Muscle layer of colon (tissue), 2 donors: ENCODE measurements around the gene BLTP3B.

Source experiments
- H3K27ac ChIP-seq: one replicate; pipeline ENCODE4 v1.7.0; 2013; ENCODE audit warnings: low read depth, mild to moderate bottlenecking, low read length, moderate library complexity
- H3K27me3 ChIP-seq, 2 donors: one replicate each; pipeline ENCODE4 v1.7.0; 2013; ENCODE audit warnings: low read length in 2 of 2, mild to moderate bottlenecking in 2 of 2; ENCODE audit not compliant: insufficient read depth in 2 of 2, control insufficient read depth in 1 of 2
- H3K36me3 ChIP-seq: one replicate; pipeline ENCODE4 v1.7.0; 2013; ENCODE audit warnings: mild to moderate bottlenecking, low read length; ENCODE audit not compliant: insufficient read depth
- H3K4me1 ChIP-seq: one replicate; pipeline ENCODE4 v1.7.0; 2013; ENCODE audit warnings: mild to moderate bottlenecking, low read length; ENCODE audit not compliant: insufficient read depth
- H3K4me3 ChIP-seq, 2 donors: one replicate each; pipeline ENCODE4 v1.7.0; 2013; ENCODE audit warnings: low read length in 2 of 2, low read depth in 1 of 2, mild to moderate bottlenecking in 1 of 2, moderate library complexity in 1 of 2
- H3K9ac ChIP-seq: one replicate; pipeline ENCODE4 v1.7.0; 2013; ENCODE audit warnings: low read length
- H3K9me3 ChIP-seq: one replicate; pipeline ENCODE4 v1.7.0; 2013; ENCODE audit warnings: mild to moderate bottlenecking, low read length
- donor health status: abdominal sarcoma.
- donor health status: Adenocarcinoma of cecum.

The BLTP3B gene

DNA sequence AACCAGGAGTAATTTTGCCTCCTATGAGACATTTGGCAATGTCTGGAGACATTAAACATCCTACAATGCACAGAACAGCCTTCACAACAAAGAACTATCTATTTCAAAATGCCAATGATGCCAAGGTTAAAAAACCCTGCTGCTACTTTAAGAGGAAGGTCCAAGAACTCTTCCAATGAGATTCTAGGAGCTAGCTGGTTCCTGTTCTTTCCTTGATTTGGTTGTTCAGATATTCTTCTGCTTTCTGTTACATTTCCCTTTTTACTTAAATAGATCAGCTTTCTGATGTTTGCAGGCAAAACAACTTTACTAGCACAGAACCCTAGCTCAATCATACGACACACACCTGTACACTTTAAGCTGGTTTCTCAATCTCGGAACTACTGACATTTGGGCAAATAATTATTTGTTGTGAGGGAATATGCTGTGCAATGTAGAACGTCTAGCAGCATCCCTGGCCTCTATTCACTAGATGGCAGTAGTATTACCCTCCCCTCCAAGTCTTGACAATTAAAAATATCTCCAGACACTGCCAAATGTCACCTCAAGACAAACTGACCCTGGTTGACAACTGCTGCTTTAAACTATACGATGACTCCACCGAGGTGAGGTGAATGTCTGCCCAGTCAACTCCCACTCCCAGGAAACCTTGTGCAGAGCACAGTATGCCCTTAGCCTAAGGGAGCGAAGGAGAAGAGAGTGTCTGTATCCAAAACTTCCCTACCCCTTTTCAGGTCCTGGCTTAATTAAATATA lies 4.4 kb downstream of the BLTP3B start:
- H3K27me3 ChIP-seq, result no peaks in the 10 kb centered on the region
- no peak overlapping the region for H3K4me3 ChIP-seq
- no peak overlapping the region for H3K9ac ChIP-seq
- H3K4me1 ChIP-seq, result peaks cover 27% of the 10 kb centered on the region
- H3K36me3 ChIP-seq, result no peaks in the 10 kb centered on the region
- H3K9me3 ChIP-seq, result no peaks in the 10 kb centered on the region
- H3K27ac ChIP-seq, result no peak overlapping the region

DNA sequence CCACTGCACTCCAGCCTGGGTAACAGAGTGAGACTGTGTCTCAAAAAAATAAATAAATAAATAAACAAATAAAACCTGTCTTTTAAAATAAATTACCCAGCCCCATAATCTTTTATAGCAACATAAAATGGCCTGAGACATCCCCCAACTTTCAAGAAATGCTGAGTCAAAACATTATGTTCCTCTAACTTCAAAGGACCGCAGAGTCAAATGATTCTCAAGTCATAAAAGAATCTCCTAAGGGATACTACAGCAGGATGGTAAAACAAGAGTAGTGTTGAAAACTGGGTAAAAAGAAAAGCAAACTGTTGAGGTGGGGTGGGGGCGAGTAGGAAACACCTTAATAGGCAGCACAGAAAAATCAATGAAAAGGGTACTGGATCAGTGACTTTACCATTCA lies 9.5 kb downstream of the BLTP3B start:
- Histone ChIP-seq H3K4me1 (peaks cover 25% of the 10 kb centered on the region), H3K27ac (no peak overlapping the region), H3K27me3 (no peaks in the 10 kb centered on the region), H3K4me3 (no peak overlapping the region), H3K36me3 (no peaks in the 10 kb centered on the region), H3K9me3 (no peaks in the 10 kb centered on the region), H3K9ac (no peak overlapping the region)

DNA sequence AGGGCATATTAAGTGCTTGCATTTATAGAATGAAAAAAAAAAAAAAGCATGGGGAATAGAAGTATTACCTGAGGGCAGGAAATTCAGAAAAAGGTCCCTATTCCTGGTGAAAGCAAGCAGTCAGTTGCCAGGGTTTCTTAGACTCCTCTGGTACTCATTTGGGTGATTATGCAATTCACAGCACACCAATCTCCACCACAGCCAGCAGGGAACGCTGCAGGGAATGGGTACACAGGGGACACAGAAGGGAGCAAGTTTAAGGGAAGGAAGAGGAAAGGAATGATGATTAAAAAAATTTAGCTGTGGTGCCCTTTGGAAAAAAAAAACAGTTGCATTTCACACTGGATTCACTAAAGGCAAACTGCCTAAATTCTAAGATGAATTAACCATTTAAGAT lies 14.2 kb downstream of the BLTP3B start:
- H3K4me1 ChIP-seq, result peaks cover 18% of the 10 kb centered on the region

DNA sequence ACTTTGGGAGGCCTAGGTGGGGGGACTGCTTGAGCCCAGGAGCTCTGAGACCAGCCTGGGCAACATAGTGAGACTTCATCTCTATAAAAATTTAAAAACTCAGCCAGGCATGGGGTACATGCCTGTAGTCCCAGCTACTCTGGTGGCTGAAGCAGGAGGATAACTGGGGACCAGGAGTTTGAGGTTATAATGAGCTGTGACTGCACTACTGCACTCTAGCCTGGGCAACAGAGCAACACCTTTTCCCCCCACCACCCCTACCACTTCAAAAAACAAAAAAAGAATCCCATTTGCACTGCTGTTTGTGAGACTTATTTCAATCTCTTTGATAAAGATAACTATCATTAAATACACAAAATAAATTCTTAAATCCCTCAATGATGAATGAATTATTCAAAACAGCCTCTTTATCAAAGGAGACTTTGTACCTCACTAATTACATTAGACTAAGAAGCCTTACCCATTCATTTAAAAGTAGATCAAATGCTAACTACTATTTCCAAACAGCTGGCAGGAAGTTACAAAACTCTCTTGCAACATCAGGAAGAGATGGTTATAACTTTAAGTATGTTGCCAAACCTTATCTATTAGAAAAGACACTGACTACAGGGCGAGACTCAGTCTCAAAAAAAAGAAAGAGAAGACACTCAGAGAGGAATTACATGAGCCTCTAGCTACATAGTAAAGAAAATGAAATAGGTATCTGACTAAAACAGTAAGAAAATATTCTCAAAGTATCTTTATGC lies 14.7 kb downstream of the BLTP3B start:
- Histone ChIP-seq H3K27ac (no peak overlapping the region), H3K4me3 (no peak overlapping the region), H3K9ac (no peak overlapping the region), H3K4me1 (peaks cover 20% of the 10 kb centered on the region), H3K9me3 (no peaks in the 10 kb centered on the region), H3K27me3 (no peaks in the 10 kb centered on the region), H3K36me3 (no peaks in the 10 kb centered on the region)

More for the DNA sequence above, 14.2 kb downstream of the BLTP3B start:
- no peak overlapping the region for H3K9ac ChIP-seq
- no peaks in the 10 kb centered on the region for H3K9me3 ChIP-seq
- no peaks in the 10 kb centered on the region for H3K36me3 ChIP-seq
- H3K27ac ChIP-seq, result no peak overlapping the region
- no peaks in the 10 kb centered on the region for H3K27me3 ChIP-seq
- H3K4me3 ChIP-seq, result no peak overlapping the region

DNA sequence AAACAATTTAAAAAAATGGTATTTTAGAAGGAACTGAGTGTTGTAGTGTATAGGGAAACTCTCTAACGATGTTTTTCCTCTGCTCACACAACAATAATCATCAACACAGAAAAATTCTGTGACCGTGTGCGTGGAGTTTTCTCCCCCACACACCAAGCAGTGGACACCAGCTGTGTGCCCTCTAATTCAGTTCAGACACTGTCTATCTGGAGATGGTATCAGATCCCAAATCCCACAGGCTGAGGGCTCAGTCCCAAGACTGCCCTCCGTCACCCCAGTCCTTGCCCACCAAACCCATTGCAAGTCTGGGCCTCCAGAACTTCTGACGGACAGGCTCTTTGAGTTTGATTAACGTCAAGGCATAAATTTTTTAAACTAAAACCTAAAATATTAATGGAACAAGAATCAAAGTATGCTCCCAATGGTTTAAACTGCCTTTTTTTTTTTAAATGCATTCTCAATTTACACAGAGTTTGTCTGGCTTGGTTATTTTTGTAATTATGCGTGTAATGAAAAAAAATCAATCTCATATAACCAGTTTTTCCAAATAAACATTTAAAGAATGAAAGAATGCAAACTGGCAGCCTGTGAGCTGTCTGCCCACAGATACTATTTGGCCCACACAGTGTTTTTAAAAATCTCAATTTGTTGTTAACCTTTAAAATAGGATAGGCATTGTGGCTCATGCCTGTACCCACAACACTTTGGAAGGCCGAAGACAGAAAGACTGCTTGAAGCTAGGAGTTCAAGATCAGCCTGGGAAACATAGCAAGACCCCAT lies 19.2 kb downstream of the BLTP3B start:
- H3K4me3 ChIP-seq, result no peak overlapping the region
- peaks cover 15% of the 10 kb centered on the region for H3K4me1 ChIP-seq
- no peaks in the 10 kb centered on the region for H3K9me3 ChIP-seq
- no peak overlapping the region for H3K9ac ChIP-seq
- H3K27me3 ChIP-seq, result no peaks in the 10 kb centered on the region
- H3K27ac ChIP-seq, result no peak overlapping the region
- no peaks in the 10 kb centered on the region for H3K36me3 ChIP-seq

DNA sequence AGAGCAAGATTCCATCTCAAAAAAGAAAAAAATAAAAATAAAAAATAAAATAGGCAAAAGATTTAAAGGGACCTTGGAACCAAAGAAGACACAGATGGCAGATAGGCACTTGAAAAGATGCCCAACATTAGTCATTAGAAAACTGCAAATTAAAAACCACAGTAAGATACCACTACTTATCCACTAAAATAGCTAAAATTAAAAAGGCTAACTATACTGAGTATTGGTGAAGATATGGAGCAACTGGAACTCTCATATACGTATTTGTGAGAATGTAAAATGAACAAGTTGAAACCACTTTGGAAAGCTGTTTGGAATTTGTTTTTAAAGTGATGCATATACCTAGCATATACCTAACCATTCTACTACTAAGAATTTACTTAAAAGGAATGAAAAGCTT lies 22.3 kb downstream of the BLTP3B start:
- Histone ChIP-seq H3K4me3 (no peak overlapping the region), H3K36me3 (no peaks in the 10 kb centered on the region), H3K4me1 (peaks cover 9% of the 10 kb centered on the region), H3K9me3 (no peaks in the 10 kb centered on the region), H3K27me3 (no peaks in the 10 kb centered on the region), H3K9ac (no peak overlapping the region), H3K27ac (no peak overlapping the region)

DNA sequence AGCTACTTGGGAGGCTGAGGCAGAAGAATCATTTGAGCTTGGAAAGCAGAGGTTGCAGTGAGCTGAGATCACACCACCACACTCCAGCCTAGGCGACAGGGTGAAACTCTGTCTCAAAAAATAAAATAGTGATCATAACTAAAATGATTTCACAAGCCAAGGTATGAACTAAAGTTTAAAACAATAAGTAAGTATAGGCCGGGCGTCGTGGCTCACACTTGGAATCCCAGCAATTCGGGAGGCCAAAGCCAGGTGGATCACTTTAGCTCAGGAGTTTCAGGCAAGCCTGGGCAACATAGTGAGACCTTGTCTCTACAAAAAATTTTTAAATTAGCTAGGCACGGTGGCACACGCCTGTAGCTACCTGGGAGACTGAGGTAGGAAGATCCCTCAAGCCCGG lies 27.4 kb downstream of the BLTP3B start:
- Histone ChIP-seq H3K4me1 (no peaks in the 10 kb centered on the region), H3K36me3 (no peaks in the 10 kb centered on the region), H3K9me3 (no peaks in the 10 kb centered on the region), H3K9ac (no peak overlapping the region), H3K27ac (no peak overlapping the region), H3K27me3 (no peaks in the 10 kb centered on the region), H3K4me3 (no peak overlapping the region)

DNA sequence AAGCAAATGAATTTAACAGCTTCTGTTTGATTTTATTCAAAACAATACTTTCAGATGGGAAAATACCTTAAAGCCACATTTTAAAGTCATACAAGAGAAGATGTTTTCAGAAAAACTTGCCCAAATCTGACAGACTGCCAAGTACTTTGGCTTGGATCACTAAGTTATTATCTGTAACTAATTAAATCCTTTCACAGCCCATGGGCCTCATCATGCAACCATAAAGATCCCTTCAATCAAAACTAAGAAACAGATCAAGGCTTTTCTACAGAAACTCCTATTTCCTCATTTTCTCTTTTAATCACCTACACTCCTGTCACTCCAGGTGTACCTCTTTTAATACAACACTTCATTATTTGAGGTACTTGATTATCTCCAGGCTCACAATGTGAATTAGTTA lies 28.1 kb downstream of the BLTP3B start:
- Histone ChIP-seq H3K27ac (no peak overlapping the region), H3K4me1 (no peaks in the 10 kb centered on the region), H3K27me3 (no peaks in the 10 kb centered on the region), H3K9ac (no peak overlapping the region), H3K9me3 (no peaks in the 10 kb centered on the region), H3K4me3 (no peak overlapping the region), H3K36me3 (no peaks in the 10 kb centered on the region)

DNA sequence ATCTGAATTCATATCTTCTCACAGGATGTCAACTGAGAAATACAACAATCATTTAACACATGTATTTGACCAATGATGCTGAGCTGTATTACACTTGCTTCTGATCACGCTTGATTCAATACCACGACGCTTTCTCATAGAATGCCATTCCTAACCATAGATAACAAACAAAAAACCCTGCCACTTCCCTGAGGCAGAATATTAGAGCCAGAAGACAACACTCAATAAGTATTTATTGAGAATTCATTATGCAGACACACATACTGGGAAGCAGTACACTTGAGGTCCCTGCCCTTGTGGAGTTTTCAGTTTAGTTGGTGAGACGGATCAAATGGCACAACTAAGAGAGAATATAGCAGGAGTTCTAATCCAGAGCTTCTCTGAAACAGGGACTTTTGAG lies 32.4 kb downstream of the BLTP3B start:
- no peak overlapping the region for H3K27ac ChIP-seq
- H3K36me3 ChIP-seq, result no peaks in the 10 kb centered on the region
- H3K4me3 ChIP-seq, result no peak overlapping the region
- no peak overlapping the region for H3K9ac ChIP-seq
- no peaks in the 10 kb centered on the region for H3K27me3 ChIP-seq
- no peaks in the 10 kb centered on the region for H3K9me3 ChIP-seq
- H3K4me1 ChIP-seq, result no peaks in the 10 kb centered on the region

DNA sequence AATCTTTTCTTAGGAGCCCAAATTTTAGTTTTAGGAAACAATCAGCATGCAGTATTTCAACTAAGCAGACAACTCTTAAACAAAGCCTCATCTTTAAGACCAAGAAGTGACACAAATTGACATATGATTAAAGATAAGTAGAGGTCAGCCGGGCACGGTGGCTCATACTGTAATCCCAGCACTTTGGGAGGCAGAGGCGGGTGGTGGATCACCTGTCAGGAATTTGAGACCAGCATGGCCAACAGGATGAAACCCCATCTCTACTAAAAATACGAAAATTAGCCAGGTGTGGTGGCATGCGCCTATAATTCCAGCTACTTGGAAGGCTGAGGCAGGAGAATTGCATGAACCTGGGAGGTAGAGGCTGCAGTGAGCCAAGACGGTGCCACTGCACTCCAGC lies 35.8 kb downstream of the BLTP3B start:
- Histone ChIP-seq H3K4me3 (no peak overlapping the region), H3K9me3 (no peaks in the 10 kb centered on the region), H3K36me3 (peaks cover 7% of the 10 kb centered on the region), H3K27me3 (no peaks in the 10 kb centered on the region), H3K4me1 (no peaks in the 10 kb centered on the region), H3K9ac (no peak overlapping the region), H3K27ac (no peak overlapping the region)

DNA sequence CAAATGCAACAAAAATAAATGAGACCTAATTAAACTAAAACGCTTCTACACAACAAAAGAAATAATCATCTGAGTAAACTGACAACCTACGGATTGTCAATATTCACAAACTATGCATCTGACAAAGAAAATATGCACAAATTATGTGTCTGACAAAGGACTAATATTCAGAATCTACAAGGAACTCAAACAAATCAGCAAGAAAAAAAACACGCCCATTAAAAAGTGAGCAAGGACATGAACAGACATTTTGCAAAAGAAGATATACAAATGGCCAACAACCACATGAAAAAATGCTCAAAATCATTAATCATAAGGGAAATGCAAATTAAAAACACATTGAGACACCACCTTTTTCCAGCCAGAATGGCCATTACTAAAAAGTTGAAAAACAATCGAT lies 37.0 kb downstream of the BLTP3B start:
- Histone ChIP-seq H3K4me1 (no peaks in the 10 kb centered on the region), H3K27me3 (no peaks in the 10 kb centered on the region), H3K9me3 (no peaks in the 10 kb centered on the region), H3K9ac (no peak overlapping the region), H3K36me3 (peaks cover 7% of the 10 kb centered on the region), H3K27ac (no peak overlapping the region), H3K4me3 (no peak overlapping the region)
